Liver (tissue), 9 donors: ENCODE results near the gene NNT. TPM values are rescaled to one million over a fixed set of nuclear protein-coding genes. Genes with fewer than 3 reads are reported as not detected.

Experiments used
- DNase-seq: peaks from one replicate; pipeline ENCODE4 v3.0.0-alpha.2; 2017; ENCODE audit warnings: low spot score
- H3K27ac ChIP-seq, 2 donors: one replicate each; pipeline ENCODE4 v1.7.0; 2013; ENCODE audit warnings: inconsistent platforms in 2 of 2, low read length in 2 of 2, control low read depth in 1 of 2, low read depth in 1 of 2, mild to moderate bottlenecking in 1 of 2
- H3K27me3 ChIP-seq, 4 donors: one replicate each; pipeline versions ENCODE4 v1.6.1 to v1.7.0; 2013; ENCODE audit warnings: low read length in 3 of 4, inconsistent platforms in 1 of 4, mild to moderate bottlenecking in 1 of 4, moderate library complexity in 1 of 4; ENCODE audit not compliant: control insufficient read depth in 4 of 4, insufficient read depth in 4 of 4
- H3K36me3 ChIP-seq, 4 donors: one replicate each; pipeline versions ENCODE4 v1.6.1 to v1.7.0; 2013; ENCODE audit warnings: low read length in 3 of 4, mild to moderate bottlenecking in 3 of 4, low read depth in 1 of 4, moderate library complexity in 1 of 4; ENCODE audit not compliant: control insufficient read depth in 4 of 4, insufficient read depth in 3 of 4
- H3K4me1 ChIP-seq, 4 donors: one replicate each; pipeline versions ENCODE4 v1.6.1 to v1.7.0; 2013; ENCODE audit warnings: low read length in 3 of 4, mild to moderate bottlenecking in 3 of 4, moderate library complexity in 1 of 4; ENCODE audit not compliant: control insufficient read depth in 4 of 4, insufficient read depth in 4 of 4
- H3K4me3 ChIP-seq, 3 donors: one replicate each; pipeline versions ENCODE4 v1.6.1 to v1.7.0; 2013; ENCODE audit warnings: low read length in 3 of 3, control low read depth in 1 of 3, low read depth in 1 of 3, mild to moderate bottlenecking in 1 of 3
- H3K9ac ChIP-seq, 2 donors: one replicate each; pipeline ENCODE4 v1.7.0; 2013; ENCODE audit warnings: low read length in 2 of 2, mild to moderate bottlenecking in 2 of 2, moderate library complexity in 2 of 2, control low read depth in 1 of 2, low read depth in 1 of 2
- H3K9me3 ChIP-seq, 4 donors: one replicate each; pipeline versions ENCODE4 v1.6.1 to v1.7.0; 2013; ENCODE audit warnings: low read length in 3 of 4; ENCODE audit not compliant: control insufficient read depth in 4 of 4
- EGR1 ChIP-seq, 2 donors: IDR thresholded peaks; 2 replicates each; pipeline ENCODE4 v1.6.1; 2016 to 2018; ENCODE audit warnings: antibody characterized with exemption in 2 of 2, low read depth in 2 of 2
- GABPA ChIP-seq, 2 donors: IDR thresholded peaks in 1 of 2; conservative IDR thresholded peaks in 1 of 2; 2 replicates each; pipeline ENCODE4 v1.6.1; 2016; ENCODE audit warnings: antibody characterized with exemption in 2 of 2, mild to moderate bottlenecking in 1 of 2, moderate library complexity in 1 of 2
- HNF4A ChIP-seq, 2 donors: conservative IDR thresholded peaks; 2 replicates each; pipeline ENCODE4 v1.6.1; 2016; ENCODE audit warnings: antibody characterized with exemption in 2 of 2, mild to moderate bottlenecking in 2 of 2
- HNF4G ChIP-seq: IDR thresholded peaks from 2 replicates; pipeline ENCODE4 v1.6.1; 2016; ENCODE audit warnings: antibody characterized with exemption
- JUND ChIP-seq, 2 donors: IDR thresholded peaks; 2 replicates each; pipeline ENCODE4 v1.6.1; 2016; ENCODE audit warnings: antibody characterized with exemption in 2 of 2
- RAD21 ChIP-seq, 2 donors: IDR thresholded peaks; 2 replicates each; pipeline ENCODE4 v1.6.1; 2016; ENCODE audit warnings: antibody characterized with exemption in 2 of 2, mild to moderate bottlenecking in 2 of 2
- RXRA ChIP-seq, 2 donors: IDR thresholded peaks; 2 replicates each; pipeline ENCODE4 v1.6.1; 2017 to 2018; ENCODE audit warnings: antibody characterized with exemption in 2 of 2, mild to moderate bottlenecking in 1 of 2
- SP1 ChIP-seq: IDR thresholded peaks from 2 replicates; pipeline ENCODE4 v1.6.1; 2018; ENCODE audit warnings: antibody characterized with exemption, mild to moderate bottlenecking
- TAF1 ChIP-seq: conservative IDR thresholded peaks from 2 replicates; pipeline ENCODE4 v1.6.1; 2016; ENCODE audit warnings: antibody characterized with exemption, mild to moderate bottlenecking
- YY1 ChIP-seq: IDR thresholded peaks from 2 replicates; pipeline ENCODE4 v1.6.1; 2016; ENCODE audit warnings: antibody characterized with exemption, mild to moderate bottlenecking
- ZBTB33 ChIP-seq: IDR thresholded peaks from 2 replicates; pipeline ENCODE4 v1.6.1; 2016; ENCODE audit warnings: antibody characterized with exemption
- WGBS: extraction: QIAGEN DNeasy Blood & Tissue Kit; methylation state at CpG from one replicate; pipeline ENCODE4 v1.1.7; 2013; 5-methylcytosine and 5-hydroxymethylcytosine counted together
- polyA plus RNA-seq, 2 donors: library from polyadenylated mRNA; stranded (reverse) in 1 of 2; unstranded in 1 of 2; fragments of 200-250 nt in 1 of 2; fragments of >200 nt in 1 of 2; fragmentation: Nextera tagmentation in 1 of 2; extraction: Ambion mirVana in 1 of 2; gene quantifications; one replicate each; pipeline versions ENCODE4 v1.2.1 to v1.2.3, GENCODE V29; 2013 to 2015
- total RNA-seq, 2 donors: library from RNA; depleted of rRNA; stranded (reverse); fragments of >200 nt; gene quantifications; one replicate each; pipeline ENCODE4 v1.2.3, GENCODE V29; 2014
- TF ChIP-seq, protein P1 (sequence below): fragments of 150-350 bp; IDR thresholded peaks from 2 replicates; pipeline ENCODE4 v1.5.1; 2017; ENCODE audit warnings: improper control_type of control experiment, low read depth, low read length; ENCODE audit not compliant: missing input control
- TF ChIP-seq, protein P2 (sequence below): IDR thresholded peaks from 2 replicates; pipeline ENCODE4 v1.6.1; 2016; ENCODE audit warnings: antibody characterized with exemption
- TF ChIP-seq, protein P3 (sequence below): IDR thresholded peaks from 2 replicates; pipeline ENCODE4 v1.6.1; 2016; ENCODE audit warnings: antibody characterized with exemption, mild to moderate bottlenecking
- donor health status: healthy.
- donor health status: healthy.
- donor health status: healthy.
- donor health status: healthy.
- donor health status: healthy.

NNT gene
- total and polyA plus RNA-seq, 4 donors, result 45.4 to 154 (median 89.2) TPM

DNA sequence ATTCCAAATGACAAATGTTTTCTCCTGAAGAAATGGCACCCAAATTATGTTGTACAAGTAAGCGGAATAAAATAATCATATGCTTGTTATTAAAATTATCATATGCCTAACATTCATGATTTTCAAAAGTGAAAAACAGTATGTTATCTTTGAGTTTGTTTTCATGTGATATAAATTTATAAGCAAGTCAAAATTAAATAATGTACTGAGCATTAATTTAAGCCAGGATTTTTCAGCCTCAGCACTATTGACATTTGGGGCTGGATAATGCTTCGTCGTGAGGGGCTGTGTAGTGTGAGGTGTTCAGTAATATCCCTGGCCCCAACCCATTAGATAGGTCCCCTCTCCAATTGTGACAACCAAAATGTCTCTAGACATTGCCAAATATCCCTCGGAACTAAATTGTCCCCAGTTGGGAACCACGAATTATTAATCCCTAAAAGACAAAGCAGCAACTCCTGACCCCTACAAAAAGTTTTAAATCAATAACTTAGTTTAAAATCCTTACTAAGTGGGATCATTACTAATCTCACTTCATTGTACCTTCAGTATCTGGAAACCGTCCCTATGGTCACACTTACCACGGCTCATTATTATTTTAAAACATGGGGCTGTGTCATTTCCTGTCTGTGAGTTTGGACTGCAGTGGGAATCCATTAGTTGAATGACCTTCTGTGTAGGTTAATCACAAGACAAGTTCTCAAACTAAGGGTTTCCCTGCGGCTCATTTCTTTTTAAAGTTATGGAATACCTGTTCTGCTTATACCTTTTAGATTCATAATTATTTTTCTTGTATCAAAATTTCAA lies 1.3 kb upstream of the NNT start:
- 39% methylated on average over 8 of the region's 8 CpGs for WGBS
- peak overlapping the region; percentile 48 to 90 for H3K27ac ChIP-seq
- H3K36me3 ChIP-seq, result no peaks in the 10 kb centered on the region
- H3K9ac ChIP-seq, result peak overlapping the region; percentile 74 to 91
- H3K4me1 ChIP-seq, result peaks cover 10 to 34% (median 18%) of the 10 kb centered on the region in 4 donors
- DNase-seq, result no peak
- no peaks in the 10 kb centered on the region for H3K9me3 ChIP-seq
- no peaks in the 10 kb centered on the region for H3K27me3 ChIP-seq
- no peak for TF ChIP-seq HNF4G
- TF ChIP-seq, protein P1, sequence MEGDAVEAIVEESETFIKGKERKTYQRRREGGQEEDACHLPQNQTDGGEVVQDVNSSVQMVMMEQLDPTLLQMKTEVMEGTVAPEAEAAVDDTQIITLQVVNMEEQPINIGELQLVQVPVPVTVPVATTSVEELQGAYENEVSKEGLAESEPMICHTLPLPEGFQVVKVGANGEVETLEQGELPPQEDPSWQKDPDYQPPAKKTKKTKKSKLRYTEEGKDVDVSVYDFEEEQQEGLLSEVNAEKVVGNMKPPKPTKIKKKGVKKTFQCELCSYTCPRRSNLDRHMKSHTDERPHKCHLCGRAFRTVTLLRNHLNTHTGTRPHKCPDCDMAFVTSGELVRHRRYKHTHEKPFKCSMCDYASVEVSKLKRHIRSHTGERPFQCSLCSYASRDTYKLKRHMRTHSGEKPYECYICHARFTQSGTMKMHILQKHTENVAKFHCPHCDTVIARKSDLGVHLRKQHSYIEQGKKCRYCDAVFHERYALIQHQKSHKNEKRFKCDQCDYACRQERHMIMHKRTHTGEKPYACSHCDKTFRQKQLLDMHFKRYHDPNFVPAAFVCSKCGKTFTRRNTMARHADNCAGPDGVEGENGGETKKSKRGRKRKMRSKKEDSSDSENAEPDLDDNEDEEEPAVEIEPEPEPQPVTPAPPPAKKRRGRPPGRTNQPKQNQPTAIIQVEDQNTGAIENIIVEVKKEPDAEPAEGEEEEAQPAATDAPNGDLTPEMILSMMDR, result no peak
- peak in 1 of 2 donors; percentile 14 for TF ChIP-seq GABPA (IDR thresholded peaks at IDR 0.05 in 1 of 2, conservative IDR thresholded peaks at IDR 0.05 in 1 of 2)
- TF ChIP-seq, protein P2, sequence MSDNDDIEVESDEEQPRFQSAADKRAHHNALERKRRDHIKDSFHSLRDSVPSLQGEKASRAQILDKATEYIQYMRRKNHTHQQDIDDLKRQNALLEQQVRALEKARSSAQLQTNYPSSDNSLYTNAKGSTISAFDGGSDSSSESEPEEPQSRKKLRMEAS, result no peak
- peak; percentile 22 for TF ChIP-seq SP1
- TF ChIP-seq RXRA (IDR thresholded peaks at IDR 0.05), result peak; percentile 46 to 51
- TF ChIP-seq TAF1, result no peak
- TF ChIP-seq RAD21 (IDR thresholded peaks at IDR 0.05), result peak in 1 of 2 donors; percentile 3
- TF ChIP-seq YY1, result peak; percentile 94
- H3K4me3 ChIP-seq, result peak overlapping the region; percentile 12 to 91 (median 81)

DNA sequence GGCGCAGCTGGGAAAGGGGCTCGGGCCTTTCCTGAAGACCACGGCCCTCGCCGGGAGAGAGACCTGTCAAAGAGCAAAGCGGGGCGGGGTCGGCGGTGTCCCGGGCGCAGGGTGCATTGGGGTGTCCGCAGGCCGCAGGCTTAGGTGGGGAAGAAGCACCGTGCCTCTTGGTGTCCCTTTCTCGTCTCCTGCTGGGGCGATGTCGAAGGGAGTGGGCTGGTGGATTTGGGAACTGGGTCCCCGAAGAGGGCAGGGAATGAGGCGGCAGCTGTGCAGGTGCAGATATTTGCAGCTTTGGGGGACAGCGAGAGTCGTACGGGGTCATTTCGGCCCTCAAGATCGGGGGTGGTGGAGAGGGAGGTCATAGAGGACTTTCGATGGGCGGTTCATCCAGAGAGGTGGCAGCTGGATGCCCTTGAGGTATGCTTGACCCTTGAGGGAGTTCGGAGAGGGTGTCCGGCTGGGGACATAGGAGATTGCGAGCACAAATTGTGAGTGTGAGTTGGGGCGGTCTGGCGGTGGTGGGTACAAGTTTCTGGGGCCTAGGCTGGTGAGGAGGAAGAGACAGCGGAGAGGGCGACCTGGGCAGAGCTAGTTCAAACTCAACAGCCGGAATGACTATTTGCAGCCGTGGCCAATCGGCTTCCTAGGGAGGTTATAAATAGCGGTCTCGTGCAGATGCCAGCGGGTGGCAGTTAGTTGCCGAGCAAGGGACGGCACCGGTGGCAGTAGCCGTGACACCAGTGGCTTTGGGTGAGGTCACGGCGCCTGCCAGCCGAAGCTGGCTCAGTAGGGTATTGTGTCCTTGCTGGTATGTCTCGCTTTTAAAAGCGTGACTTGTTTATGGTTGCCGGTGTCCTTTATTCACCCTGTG lies 601 bp downstream of the NNT start:
- H3K27ac ChIP-seq, result peak overlapping the region; percentile 88 to 90
- H3K9me3 ChIP-seq, result no peaks in the 10 kb centered on the region
- WGBS, result 2% methylated on average over 49 of the region's 49 CpGs
- H3K9ac ChIP-seq, result peak overlapping the region; percentile 74 to 87
- no peaks in the 10 kb centered on the region for H3K27me3 ChIP-seq
- TF ChIP-seq YY1 (peak; percentile 53), GABPA (IDR thresholded peaks at IDR 0.05 in 1 of 2, conservative IDR thresholded peaks at IDR 0.05 in 1 of 2) (peak in 1 of 2 donors; percentile 24), ZBTB33 (no peak), HNF4G (no peak), SP1 (peak; percentile 78), TAF1 (peak; percentile 89), RXRA (IDR thresholded peaks at IDR 0.05) (peak; percentile 60 to 67), JUND (IDR thresholded peaks at IDR 0.05) (peak; percentile 26 to 56), HNF4A (conservative IDR thresholded peaks at IDR 0.05) (no peak), EGR1 (IDR thresholded peaks at IDR 0.05; ENCODE audit: low read depth in 2 of 2) (no peak), RAD21 (IDR thresholded peaks at IDR 0.05) (peak; percentile 5 to 53)
- TF ChIP-seq, protein P2, result peak; percentile 58
- TF ChIP-seq, protein P3, sequence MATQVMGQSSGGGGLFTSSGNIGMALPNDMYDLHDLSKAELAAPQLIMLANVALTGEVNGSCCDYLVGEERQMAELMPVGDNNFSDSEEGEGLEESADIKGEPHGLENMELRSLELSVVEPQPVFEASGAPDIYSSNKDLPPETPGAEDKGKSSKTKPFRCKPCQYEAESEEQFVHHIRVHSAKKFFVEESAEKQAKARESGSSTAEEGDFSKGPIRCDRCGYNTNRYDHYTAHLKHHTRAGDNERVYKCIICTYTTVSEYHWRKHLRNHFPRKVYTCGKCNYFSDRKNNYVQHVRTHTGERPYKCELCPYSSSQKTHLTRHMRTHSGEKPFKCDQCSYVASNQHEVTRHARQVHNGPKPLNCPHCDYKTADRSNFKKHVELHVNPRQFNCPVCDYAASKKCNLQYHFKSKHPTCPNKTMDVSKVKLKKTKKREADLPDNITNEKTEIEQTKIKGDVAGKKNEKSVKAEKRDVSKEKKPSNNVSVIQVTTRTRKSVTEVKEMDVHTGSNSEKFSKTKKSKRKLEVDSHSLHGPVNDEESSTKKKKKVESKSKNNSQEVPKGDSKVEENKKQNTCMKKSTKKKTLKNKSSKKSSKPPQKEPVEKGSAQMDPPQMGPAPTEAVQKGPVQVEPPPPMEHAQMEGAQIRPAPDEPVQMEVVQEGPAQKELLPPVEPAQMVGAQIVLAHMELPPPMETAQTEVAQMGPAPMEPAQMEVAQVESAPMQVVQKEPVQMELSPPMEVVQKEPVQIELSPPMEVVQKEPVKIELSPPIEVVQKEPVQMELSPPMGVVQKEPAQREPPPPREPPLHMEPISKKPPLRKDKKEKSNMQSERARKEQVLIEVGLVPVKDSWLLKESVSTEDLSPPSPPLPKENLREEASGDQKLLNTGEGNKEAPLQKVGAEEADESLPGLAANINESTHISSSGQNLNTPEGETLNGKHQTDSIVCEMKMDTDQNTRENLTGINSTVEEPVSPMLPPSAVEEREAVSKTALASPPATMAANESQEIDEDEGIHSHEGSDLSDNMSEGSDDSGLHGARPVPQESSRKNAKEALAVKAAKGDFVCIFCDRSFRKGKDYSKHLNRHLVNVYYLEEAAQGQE, result peak; percentile 94
- peaks cover 0 to 3% (median 0%) of the 10 kb centered on the region in 4 donors for H3K36me3 ChIP-seq
- peaks cover 7 to 29% (median 15%) of the 10 kb centered on the region in 4 donors for H3K4me1 ChIP-seq
- DNase-seq, result peak; percentile 59
- H3K4me3 ChIP-seq, result peak overlapping the region; percentile 56 to 91 (median 81)
